Suprapubic skin (tissue), 3 donors: ENCODE results near the gene MON1A.

Source experiments
- POLR2A ChIP-seq, 2 donors: fragments of 450-650 bp; IDR thresholded peaks; one replicate each; pipeline ENCODE4 v1.6.1; 2017; ENCODE audit warnings: antibody characterized with exemption in 2 of 2, mild to moderate bottlenecking in 2 of 2, moderate library complexity in 2 of 2
- TF ChIP-seq, protein P1 (sequence below), 2 donors: fragments of 200-600 bp in 1 of 2; fragments of 450-650 bp in 1 of 2; sonication (generic) in 1 of 2; IDR thresholded peaks; one replicate each; pipeline ENCODE4 v1.5.1; 2016 to 2019; ENCODE audit warnings: antibody characterized with exemption in 2 of 2, mild to moderate bottlenecking in 1 of 2, moderate library complexity in 1 of 2

DNA sequence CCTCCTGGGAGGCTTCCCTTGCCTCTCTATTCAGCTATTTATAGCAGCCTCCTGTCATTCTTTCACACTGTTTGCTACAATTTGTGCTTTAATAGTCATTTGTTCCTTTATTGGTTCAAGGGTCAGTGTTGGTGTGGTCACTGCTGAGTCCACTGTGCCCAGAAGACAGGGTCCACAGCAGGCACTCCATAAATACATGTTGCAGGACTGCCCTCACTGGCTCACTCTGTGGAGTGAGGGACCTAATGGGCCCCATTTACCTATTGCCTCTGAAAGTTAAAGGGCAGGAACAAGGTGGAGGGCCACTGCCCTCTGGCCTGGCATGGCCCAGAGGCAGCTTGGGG, 42.7 kb downstream of the MON1A start:
- no peak for TF ChIP-seq POLR2A (IDR thresholded peaks at IDR 0.05)
- TF ChIP-seq, protein P1, sequence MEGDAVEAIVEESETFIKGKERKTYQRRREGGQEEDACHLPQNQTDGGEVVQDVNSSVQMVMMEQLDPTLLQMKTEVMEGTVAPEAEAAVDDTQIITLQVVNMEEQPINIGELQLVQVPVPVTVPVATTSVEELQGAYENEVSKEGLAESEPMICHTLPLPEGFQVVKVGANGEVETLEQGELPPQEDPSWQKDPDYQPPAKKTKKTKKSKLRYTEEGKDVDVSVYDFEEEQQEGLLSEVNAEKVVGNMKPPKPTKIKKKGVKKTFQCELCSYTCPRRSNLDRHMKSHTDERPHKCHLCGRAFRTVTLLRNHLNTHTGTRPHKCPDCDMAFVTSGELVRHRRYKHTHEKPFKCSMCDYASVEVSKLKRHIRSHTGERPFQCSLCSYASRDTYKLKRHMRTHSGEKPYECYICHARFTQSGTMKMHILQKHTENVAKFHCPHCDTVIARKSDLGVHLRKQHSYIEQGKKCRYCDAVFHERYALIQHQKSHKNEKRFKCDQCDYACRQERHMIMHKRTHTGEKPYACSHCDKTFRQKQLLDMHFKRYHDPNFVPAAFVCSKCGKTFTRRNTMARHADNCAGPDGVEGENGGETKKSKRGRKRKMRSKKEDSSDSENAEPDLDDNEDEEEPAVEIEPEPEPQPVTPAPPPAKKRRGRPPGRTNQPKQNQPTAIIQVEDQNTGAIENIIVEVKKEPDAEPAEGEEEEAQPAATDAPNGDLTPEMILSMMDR (IDR thresholded peaks at IDR 0.05), result no peak
